ENCODE data around the gene EFHD1.
"Not testable (repeated sequence)": the region's sequence is repeated elsewhere in the genome, so short reads cannot be mapped to it uniquely, and the experiment has no call there.

Gene EFHD1

DNA sequence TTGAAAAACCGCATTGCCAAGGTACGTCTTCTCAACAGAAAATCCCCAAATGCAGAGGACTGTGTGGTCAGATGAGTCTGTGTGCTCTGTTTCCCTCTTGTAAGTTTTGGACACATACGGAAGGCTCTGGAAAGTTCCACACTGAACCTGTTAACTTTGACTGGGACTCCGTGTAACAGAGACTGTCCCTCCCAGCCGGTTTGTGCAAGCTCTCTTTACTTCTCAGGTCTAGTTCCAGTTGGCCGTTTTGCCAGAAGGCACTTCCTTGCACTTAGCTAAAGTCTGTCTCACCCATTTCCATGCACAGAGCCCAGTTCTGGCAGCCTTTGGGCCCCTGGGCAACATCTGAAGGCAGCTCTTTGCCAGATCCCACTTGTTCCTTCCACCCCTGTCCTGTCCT lies 22.0 kb downstream of the EFHD1 start:
- no peak for DNase-seq

DNA sequence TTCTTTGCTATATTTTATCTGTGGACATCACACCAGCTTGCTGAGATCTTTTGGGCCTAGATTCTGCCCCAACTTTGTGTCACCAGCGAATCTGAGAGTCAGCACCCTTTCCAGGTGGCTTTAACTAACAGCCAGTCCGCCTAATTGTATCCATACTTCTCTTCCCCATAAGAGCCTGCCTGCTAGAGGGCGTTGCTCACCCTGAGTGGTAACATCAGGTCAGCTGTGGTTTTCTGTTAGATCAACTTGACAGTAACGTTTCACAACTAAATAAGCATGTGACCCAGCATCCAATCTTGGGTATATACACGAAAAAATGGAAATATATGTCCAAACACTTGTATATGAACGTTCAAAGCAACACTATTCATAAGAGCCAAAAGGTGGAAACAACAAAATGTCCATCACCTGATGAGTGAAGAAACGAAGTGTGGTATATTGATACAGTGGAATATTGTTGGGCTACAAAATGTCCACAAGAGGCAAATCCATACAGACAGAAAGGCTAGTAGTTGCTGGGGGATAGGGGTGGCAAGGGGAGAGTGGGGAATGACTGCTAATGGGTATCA lies 24.9 kb downstream of the EFHD1 start:
- DNase-seq, result no peak

DNA sequence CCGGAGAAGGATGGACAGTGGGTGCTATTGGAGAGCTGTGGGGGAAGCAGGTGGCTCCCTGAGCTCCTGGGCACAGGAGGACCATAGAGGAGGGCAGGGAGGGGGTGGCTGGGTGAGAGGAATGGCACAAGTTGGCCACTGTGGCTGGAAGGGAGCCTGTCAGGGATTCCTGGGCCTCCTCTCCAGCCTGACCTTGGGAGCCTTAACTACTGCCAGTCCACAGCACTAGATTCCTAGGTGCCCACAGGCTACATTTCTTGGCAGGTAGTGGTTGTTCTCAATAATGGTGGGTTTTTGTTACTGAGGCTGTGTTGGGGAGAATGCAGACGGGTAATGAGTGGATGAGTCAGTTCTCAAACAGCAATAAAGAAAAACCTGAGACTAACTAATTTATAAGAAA lies 26.0 kb downstream of the EFHD1 start:
- DNase-seq, result no peak

DNA sequence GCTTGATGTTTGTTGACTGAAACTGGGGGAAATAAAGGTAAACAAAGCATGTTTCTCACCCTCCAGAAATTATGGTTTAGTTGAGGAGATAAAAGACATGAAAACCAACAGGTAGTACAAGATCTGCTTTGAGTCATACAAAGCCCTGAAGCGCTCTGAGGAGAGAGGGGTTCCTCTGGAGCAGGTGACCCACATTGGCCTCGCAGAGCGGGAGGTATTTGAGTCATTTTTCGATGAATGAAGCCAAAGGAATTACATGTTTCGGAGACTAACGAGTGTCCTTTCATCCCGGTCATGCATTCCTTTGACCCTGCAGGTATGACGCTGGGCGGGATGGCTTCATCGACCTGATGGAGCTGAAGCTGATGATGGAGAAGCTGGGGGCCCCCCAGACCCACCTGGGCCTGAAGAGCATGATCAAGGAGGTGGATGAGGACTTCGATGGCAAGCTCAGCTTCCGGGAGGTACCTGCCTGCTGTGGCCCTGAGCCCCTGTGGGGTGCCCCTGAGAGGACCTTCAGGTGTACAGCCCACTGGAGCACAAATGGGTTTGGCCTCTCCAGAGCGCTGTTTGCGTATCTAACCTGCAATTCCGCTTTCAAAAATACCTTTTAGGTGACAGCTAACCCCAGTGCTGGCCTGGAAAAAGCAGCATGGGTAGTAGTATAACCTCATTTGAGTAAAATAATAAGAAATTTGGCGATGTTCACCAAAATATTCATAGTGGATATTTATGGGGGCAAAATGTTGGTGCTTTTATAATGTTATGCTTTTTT lies 29.3 kb downstream of the EFHD1 start:
- no peak for DNase-seq

DNA sequence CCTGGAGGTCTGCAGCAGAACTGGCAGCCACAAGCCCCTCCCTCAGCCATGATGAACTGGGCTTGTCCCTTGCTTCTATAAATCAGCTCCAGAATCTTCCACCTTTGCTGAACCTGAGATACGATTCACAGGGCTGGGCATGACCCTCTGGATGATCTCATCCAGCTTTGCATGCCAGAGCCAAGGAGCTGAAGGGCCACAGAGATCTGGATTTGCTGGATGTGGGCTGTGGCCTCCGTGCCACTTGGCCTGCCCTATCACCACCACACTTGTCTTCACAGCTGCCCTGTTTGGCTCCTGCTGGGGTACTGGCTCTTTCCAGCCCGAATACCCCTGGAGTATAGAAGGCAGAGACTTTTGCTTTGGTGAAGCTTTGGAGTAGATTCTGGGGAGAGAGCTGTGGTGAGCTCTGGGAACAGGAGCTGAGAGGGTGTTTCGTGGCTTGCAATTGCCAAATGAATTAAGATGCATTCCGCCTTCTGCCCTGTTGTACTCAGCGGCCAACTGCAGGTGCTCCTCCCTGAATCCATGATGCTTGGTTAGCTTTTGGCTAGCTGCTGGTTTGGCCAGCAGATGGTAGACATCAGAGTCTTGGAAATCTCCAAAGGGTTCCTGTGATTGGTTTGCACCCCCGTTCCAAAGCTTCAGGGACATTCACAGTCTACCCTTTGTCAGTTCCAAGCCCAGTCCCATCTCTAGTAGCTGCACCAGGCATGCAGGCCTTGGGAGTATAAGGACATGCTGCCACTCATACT lies 32.8 kb downstream of the EFHD1 start:
- no peak for DNase-seq

DNA sequence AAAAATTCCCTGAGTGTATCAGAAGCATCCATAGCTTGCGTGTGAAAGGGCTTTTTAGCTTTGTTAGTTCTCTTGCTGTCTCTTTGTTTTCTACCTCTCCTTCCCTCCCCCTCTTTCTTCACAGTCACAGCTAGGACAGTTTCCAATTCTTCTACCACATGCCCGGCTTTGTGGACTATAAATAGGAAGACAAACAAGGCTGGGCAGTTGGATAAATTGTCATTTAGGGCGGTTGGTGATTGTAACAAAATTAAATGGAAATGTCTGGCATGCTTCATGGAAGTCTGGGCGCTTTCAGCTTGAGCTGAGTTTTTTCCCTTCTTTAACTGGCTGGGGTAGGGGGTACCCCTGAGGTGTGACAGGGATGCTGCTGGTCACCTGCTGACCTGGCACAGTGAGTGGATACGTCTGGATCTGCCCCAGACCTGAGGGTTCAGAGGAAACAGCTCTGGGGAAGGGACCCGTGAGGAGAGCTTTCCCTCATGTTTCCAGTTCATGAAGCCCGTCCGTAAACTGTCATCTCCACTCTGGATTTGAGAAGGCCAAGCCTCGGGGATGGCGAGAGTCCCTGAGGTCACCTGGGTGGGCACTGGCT lies 34.7 kb downstream of the EFHD1 start:
- no peak for DNase-seq

DNA sequence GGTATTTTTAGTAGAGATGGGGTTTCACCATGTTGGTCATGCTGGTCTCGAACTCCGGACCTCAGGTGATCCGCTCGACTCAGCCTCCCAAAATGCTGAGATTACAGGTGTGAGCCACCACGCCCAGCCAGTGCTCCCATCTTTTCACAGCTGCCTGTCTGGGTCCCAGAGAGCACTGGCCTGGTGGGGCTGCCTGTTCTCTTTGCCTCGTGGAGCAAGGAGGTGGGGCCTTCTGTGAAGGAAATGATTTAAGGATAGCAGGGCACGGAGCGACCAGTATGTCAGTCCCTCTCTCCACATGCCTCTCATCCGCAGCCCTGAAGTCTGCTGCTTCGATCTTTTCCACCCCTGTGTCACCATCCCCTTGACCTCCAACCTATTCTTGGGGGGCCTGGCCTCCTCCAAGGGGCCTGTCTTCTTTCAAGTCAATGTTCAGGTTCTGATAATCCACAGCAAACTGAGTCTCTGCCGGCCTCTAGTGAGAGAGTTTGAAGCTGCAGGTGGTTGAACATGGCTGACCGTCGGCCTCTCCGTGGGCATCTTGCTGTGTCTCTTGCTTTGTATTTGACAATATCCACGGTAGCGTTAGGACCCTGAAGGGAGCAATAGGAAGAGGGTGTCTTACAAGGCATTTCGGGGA lies 35.5 kb downstream of the EFHD1 start:
- DNase-seq, result no peak

DNA sequence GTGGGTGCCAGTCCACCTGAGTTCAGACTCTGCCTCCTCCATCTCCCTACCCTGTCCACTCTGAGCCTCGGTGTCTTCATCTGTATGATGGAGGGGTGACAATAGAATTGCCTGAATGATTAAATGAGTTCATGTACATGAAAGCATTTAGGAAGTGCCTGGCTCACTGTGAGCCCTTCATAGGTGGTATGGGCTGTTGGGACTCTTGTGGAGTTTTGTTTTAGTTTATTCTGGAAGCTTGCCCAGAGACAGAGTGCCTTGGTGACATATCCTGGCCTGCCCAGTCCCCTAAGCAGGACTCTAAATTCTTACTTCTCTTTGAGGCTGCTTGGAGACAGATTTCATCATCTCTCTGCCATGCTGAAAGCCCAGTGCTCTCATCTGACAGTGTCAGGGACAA lies 39.2 kb downstream of the EFHD1 start:
- DNase-seq, result peak; percentile 46

DNA sequence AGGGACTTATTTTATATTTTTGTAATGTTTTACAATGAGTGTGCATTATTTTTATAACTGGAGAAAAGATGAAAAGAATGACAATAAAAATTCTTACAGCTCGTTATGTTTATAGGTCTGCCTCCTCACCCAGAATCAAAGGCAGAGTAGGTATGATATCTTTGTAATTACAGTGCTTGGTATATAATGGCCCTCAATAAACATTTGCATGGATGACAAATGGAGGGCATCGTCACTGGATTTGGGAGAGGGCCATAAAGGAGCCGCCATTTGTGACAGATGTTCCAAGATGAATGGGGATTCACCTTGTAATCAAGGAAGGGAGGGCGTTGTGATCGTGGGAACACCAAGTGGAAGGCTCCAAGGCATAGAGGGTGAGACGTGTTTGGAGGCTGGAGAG lies 41.1 kb downstream of the EFHD1 start:
- no peak for DNase-seq

DNA sequence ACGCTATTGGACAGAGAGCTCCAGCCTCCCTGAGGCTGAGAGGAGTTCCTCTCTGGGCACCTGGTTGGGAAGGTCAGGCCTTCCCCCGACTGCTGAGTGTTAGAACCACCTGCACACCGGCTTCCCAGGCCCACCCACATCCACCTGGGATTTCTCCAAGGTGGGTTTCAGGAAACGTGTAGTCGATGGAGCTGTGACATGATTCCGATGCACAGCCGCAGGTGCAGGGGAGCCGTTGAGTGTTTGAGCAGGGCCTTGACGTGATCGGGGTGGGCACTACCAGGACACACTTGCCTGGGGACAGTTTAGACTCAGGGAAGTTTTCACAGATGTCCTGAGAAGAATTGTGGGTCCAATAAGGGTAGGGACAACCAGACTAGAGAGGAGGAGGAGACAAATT lies 42.0 kb downstream of the EFHD1 start:
- no peak for DNase-seq

DNA sequence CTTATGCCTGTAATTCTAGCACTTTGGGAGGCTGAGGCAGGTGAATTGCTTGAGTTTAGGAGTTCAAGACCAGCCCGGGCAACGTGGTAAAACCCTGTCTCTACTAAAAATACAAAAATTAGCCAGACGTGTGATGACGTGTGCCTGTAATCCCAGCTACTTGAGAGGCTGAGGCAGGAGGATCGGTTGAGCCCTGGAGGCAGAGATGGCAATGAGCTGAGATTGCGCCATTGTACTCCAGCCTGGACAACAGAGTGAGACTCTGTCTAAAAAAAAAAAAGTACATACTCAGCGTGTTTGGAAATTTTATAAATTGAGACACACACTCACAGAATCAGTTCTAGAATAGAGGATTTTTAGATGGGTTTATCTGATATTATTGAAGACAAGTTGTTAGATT lies 46.6 kb downstream of the EFHD1 start:
- DNase-seq, result no peak

DNA sequence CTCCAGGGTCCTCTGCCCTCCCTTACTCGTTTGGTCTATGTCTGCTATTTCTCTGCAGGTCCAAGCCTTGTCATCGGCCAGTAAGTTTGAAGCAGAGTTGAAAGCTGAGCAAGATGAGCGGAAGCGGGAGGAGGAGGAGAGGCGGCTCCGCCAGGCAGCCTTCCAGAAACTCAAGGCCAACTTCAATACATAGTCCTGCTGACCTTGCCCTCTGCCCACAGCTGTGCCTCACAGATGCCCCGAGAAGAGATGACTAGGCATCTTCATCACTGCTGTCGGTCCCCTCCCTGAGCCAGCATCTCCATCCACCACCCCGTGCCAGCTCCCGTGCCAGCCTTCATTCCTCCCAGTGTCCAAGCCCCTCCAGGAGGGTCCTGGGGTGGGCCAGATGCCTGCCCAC lies 48.1 kb downstream of the EFHD1 start:
- DNase-seq, result no peak

DNA sequence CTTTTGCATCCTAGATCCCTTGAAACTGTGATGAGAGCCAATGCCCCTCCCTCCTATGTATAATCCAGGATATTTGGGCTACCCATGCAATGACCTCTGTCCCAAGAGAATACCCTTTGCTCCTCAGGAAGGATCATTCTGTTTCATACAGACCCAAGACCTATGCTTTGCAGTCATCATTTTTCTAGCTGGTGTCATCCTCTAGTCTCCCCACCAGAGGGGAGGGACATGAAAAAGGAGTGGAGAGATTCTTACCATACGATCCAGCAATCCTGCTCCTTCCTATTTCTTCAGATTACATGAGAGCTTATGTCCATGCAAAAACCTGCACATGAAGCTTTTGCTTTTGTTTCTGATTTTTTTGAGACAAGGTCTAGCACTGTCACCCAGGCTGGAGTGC lies 50.0 kb downstream of the EFHD1 start:
- DNase-seq, result no peak

DNA sequence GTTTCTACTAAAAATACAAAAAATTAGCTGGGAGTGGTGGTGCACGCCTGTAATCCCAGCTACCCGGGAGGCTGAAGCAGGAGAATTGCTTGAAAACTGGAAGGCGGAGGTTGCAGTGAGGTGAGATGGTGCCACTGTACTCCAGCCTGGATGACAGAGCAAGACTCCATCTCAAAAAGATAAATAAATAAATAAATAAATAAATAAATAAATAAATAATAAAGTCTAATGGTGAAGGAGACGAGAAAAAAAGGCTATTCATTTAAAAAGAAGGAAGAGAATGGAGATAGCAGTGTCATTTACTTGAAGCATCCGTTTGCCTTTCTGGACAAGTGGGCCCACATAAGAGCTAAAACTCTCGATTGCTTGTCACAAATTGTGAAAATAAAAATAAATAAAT lies 52.0 kb downstream of the EFHD1 start:
- DNase-seq, result not testable (repeated sequence)

DNA sequence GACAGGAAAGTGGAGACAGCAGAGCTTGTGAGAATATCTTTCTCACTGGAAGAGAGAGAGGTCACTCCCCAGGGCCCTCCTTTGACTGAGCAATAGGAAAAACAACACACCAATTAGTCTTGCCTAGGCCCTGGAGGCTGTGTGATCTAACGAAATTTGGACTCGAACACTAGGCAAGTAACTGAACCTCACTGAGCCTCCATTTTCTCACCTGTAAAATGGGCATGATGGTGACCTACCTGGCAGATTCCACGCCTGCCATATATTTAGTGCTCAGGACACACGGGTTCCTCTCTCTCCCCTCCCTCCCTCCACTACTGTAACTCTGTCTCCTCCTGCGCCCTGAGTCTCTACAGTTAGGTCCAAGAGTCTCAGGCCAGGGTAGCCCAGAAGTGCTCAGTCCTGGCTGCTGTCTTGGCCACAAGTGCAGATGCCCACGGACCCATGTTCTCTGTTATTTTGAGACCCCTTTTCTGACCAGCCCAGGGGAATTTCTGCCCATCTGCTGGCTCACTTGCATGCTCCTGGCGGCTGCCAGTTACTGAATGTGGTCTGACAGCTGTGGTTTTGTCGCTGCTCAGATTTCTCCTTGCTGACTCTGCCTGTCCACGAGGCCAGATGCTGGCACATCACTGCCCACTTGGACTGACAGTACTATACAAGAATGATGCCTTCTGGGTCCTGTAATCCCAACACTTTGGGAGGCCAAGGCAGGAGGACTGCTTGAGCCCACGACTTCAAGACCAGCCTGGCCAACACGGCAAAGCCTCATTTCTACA lies 54.2 kb downstream of the EFHD1 start:
- no peak for DNase-seq

DNA sequence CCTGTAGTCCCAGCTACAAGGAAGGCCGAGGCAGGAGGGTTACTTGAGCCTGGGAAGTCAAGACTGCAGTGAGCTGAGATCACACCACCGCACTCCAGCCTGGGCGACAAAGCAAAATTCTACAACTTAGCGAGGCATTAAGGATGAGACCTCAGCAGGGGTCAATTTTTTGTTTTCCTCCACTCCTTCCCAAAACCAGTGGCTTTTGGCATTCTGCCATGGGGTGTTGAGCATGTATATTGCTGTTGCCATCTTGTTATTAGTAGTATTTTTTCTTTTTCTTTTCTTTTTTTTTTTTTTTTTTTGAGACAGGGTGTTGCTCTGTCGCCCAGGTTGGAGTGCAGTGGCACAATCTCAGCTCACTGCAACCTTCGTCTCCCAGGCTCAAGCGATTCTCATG lies 54.8 kb downstream of the EFHD1 start:
- no peak for DNase-seq

DNA sequence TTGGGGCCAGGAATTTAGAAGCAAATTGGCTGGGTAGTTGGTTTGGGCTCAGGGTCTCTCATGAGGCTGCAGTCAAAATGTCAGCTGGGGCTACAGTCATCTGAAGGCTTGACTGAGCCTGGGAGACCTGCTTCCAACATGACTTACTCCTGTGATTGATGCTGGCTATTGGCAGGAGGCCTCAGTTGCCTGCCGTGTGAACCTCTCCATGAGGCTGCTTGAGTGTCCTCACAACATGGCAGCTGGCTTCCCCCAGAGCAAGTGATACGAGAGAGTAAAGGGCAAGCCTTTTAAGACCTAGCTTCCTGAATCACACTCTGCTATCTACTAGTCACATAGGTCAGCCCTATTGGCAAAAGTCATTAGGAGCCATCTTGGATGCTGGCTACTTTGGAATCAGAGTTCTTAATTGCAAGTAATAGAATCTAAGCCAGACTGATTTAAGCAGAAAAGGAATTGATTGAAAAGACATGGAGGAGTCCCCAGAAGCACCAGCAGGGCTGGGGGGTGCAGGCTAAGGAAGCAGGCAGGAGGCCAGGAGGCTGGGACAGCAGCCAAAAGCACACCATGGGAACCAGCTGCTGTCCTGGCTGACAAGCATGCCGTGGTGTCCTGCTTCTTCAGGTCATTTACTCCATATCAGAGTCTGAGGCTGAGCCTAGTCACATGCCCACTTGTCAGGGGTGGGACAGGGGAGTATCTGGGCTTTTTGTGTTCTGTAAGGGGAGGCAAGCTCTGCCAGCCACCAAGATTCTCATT lies 55.9 kb downstream of the EFHD1 start:
- DNase-seq, result peak; percentile 54

DNA sequence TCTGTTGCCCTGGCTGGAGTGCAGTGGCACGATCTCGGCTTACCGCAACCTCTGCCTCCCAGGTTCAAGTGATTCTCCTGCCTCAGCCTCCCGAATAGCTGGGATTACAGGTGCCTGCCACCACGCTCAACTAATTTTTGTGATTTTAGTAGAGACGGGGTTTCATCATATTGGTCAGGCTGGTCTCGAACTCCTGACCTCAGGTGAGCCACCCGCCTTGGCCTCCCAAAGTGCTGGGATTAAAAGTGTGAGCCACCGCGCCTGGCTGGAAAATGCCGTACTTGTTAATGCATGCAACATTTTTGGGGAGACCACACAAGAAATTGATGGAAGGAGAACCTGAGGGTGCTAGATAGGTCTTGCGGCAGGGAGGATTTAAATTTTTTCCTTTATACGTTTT lies 57.7 kb downstream of the EFHD1 start:
- not testable (repeated sequence) for DNase-seq

DNA sequence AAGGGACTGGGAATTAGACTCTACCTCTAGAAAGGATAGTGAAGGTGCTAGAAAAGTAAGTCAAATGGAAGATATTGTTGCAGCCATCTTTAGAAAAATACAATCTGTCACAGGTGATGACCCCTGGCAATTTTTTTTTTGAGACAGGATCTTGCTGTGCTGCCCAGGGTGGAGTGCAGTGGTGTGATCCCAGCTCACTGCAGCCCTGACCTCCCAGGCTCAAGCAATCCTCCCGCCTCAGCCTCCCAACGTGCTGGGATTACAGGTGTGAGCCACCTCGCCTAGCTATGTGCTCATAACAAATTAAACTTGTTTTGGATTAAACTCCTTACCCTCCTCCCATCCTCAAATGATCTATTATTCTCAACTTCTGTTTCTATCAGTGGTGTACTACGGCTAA lies 59.9 kb downstream of the EFHD1 start:
- no peak for DNase-seq

DNA sequence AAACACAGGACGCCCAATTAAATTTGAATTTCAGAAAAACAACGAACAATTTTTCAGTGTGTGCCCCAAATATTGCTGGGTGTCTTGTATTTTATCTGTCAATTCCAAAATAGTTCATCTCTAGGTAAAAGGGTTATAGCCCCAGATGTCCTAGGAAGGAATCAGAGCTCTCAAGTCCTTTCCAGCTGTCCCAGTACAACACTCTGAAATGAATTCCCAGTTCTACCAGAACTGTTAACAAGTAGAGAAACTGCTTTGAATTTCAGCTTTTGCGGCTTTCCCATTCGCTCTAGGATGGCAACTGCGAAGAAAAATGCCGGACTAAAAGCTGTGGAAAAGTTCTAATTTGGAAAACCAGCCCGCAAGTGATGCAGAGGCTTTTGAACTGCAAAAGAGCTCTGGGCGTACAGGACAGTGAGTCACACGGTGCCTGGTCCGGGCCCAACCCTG lies 63.2 kb downstream of the EFHD1 start:
- no peak for DNase-seq

DNA sequence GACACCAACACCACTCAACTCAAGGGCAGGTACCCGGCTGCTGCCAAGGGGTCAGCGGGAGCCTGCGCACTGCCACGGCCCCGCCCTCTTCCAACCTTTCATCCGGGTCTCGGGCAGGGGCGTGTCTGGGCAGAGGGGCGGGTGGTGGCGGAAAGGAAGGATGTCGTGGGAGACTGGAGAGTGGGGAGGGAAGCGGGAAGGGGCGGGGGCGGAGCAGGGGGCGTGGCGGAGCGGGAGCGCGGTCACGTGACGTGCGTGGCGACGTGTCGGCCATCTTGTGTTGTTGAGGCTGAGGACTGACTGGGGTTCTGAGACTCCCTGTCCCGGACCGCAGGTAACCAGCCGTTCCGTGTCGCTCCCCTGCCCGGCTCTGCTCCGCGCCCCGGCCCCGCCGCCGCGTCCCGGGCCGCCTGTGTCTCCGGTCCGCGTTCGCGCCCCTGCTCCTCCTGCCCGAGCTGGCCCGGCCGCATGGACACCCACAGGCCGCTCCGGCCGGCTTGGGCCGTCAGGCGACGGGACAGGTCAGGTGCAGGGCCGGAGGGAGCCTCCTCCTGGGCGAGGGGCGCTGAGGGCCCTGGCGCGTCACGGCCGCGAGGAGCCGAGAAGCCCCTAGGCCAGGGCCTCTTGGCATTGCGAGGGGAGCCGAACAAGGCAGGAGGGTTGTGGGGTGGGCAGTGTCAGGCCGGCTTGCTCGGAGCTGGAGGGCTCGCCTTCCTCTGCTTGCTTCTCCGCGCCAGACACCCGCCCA lies 63.8 kb downstream of the EFHD1 start, which contains the start of gene GIGYF2:
Gene GIGYF2 (plus strand): TSS at position 273 of the 748 bp plus-strand sequence. CDS start 37,867 bp downstream, outside the sequence.
- peak; percentile 85 for DNase-seq
